Sigmoid colon (tissue), 7 donors: ENCODE data around the gene PLBD2. TPM values are rescaled to one million over a fixed set of nuclear protein-coding genes. Genes with fewer than 3 reads are reported as not detected.

ENCODE experiments used
- DNase-seq: peaks from one replicate; pipeline ENCODE4 v3.0.0-alpha.2; 2019
- H3K27ac ChIP-seq, 4 donors: fragments of 200-600 bp; sonication (generic); one replicate each; pipeline ENCODE4 v1.5.1; 2016 to 2019; ENCODE audit warnings: mild to moderate bottlenecking in 1 of 4
- H3K27me3 ChIP-seq, 3 donors: fragments of 200-600 bp; sonication (generic); one replicate each; pipeline ENCODE4 v1.5.1; 2019; ENCODE audit warnings: mild to moderate bottlenecking in 1 of 3
- H3K36me3 ChIP-seq, 4 donors: fragments of 200-600 bp; sonication (generic); one replicate each; pipeline ENCODE4 v1.5.1; 2016 to 2019
- H3K4me1 ChIP-seq, 4 donors: fragments of 200-600 bp; sonication (generic); one replicate each; pipeline ENCODE4 v1.5.1; 2017 to 2019
- H3K4me3 ChIP-seq, 4 donors: fragments of 200-600 bp; sonication (generic); one replicate each; pipeline ENCODE4 v1.5.1; 2017 to 2019; ENCODE audit warnings: mild to moderate bottlenecking in 2 of 4, moderate library complexity in 1 of 4
- H3K9me3 ChIP-seq, 4 donors: fragments of 200-600 bp in 3 of 4; sonication (generic) in 3 of 4; one replicate each; pipeline versions ENCODE4 v1.5.1 to v1.6.1; 2013 to 2019
- CTCF ChIP-seq, 4 experiments: fragments of 450-650 bp in 3 of 4; fragments of 200-600 bp in 1 of 4; IDR thresholded peaks; one replicate each; pipeline ENCODE4 v1.5.1; 2016 to 2019; ENCODE audit warnings: antibody characterized with exemption in 4 of 4, mild to moderate bottlenecking in 3 of 4, moderate library complexity in 2 of 4
- EP300 ChIP-seq, 4 donors: sonication (generic); formaldehyde crosslinking; IDR thresholded peaks; one replicate each; pipeline ENCODE4 v1.6.1; 2017; ENCODE audit warnings: antibody characterized with exemption in 4 of 4
- POLR2A ChIP-seq, 2 donors: fragments of 450-650 bp; IDR thresholded peaks; one replicate each; pipeline ENCODE4 v1.6.1; 2016; ENCODE audit warnings: antibody characterized with exemption in 2 of 2, mild to moderate bottlenecking in 2 of 2, moderate library complexity in 2 of 2
- POLR2AphosphoS5 ChIP-seq, 4 donors: sonication (generic); formaldehyde crosslinking; IDR thresholded peaks; one replicate each; pipeline ENCODE4 v1.6.1; 2017; ENCODE audit warnings: antibody characterized with exemption in 4 of 4
- WGBS, 2 donors: extraction: QIAGEN DNeasy Blood & Tissue Kit; methylation state at CpG; one replicate each; pipeline ENCODE4 v1.1.7; 2013; 5-methylcytosine and 5-hydroxymethylcytosine counted together
- intact Hi-C: fragments of 100-400 bp; cut with DNase I; formaldehyde crosslinking; loops from one replicate; pipeline ENCODE4 v1.15.1; 2023
- polyA plus RNA-seq, 3 donors: library from polyadenylated mRNA; stranded (reverse); fragments of 200-250 nt; gene quantifications; one replicate each; pipeline ENCODE4 v1.2.3, GENCODE V29; 2013
- total RNA-seq, 4 donors: library from RNA; depleted of rRNA; stranded (reverse); fragments of >200 nt; gene quantifications; one replicate each; pipeline ENCODE4 v1.1.0, GENCODE V29; 2016
- donor health status: healthy with polysubstance abuse.
- donor health status: Bipolar disorder and iron deficiency.
- donor health status: healthy.

Gene PLBD2
- total and polyA plus RNA-seq, 7 donors = 3.0 to 39.1 (median 14.4) TPM

- WGBS, 2 donors = 80 to 84% methylated on average over 7 of the region's 7 CpGs
- no peak for DNase-seq
- Histone ChIP-seq H3K4me1 (no peaks in the 10 kb centered on the region), H3K27me3 (no peaks in the 10 kb centered on the region), H3K4me3 (no peak overlapping the region), H3K27ac (no peak overlapping the region), H3K36me3 (peaks cover 0 to 42% (median 12%) of the 10 kb centered on the region in 4 donors), H3K9me3 (no peaks in the 10 kb centered on the region)
- TF ChIP-seq POLR2A (IDR thresholded peaks at IDR 0.05) (no peak), POLR2AphosphoS5 (IDR thresholded peaks at IDR 0.05) (no peak), EP300 (IDR thresholded peaks at IDR 0.05) (no peak), CTCF (IDR thresholded peaks at IDR 0.05) (no peak)
- intact Hi-C loops = no loop called here
Measured at GRCh38 chr12:113370923-113371682, 12.7 kb downstream of the PLBD2 start.

GRCh38 chr12:113371808-113372207 lies 13.4 kb downstream of the PLBD2 start:
- Histone ChIP-seq H3K4me3 (no peak overlapping the region), H3K9me3 (no peaks in the 10 kb centered on the region), H3K36me3 (peaks cover 0 to 49% (median 12%) of the 10 kb centered on the region in 4 donors), H3K27me3 (no peaks in the 10 kb centered on the region), H3K4me1 (no peaks in the 10 kb centered on the region), H3K27ac (no peak overlapping the region)
- intact Hi-C loops = no loop called here
- no peak for DNase-seq
- WGBS, 2 donors = 95 to 96% methylated on average over 6 of the region's 6 CpGs
- TF ChIP-seq POLR2AphosphoS5 (IDR thresholded peaks at IDR 0.05) (no peak), POLR2A (IDR thresholded peaks at IDR 0.05) (no peak), EP300 (IDR thresholded peaks at IDR 0.05) (no peak), CTCF (IDR thresholded peaks at IDR 0.05) (no peak)

GRCh38 chr12:113372371-113372770 lies 14.0 kb downstream of the PLBD2 start:
- Histone ChIP-seq H3K27ac (no peak overlapping the region), H3K4me3 (no peak overlapping the region), H3K9me3 (no peaks in the 10 kb centered on the region), H3K36me3 (peaks cover 0 to 55% (median 12%) of the 10 kb centered on the region in 4 donors), H3K27me3 (no peaks in the 10 kb centered on the region), H3K4me1 (no peaks in the 10 kb centered on the region)
- TF ChIP-seq CTCF (IDR thresholded peaks at IDR 0.05) (no peak), EP300 (IDR thresholded peaks at IDR 0.05) (no peak), POLR2AphosphoS5 (IDR thresholded peaks at IDR 0.05) (no peak), POLR2A (IDR thresholded peaks at IDR 0.05) (no peak)
- intact Hi-C loops = no loop called here
- 97% methylated on average over 9 of the region's 9 CpGs for WGBS, 2 donors
- DNase-seq = no peak

- no peaks in the 10 kb centered on the region for H3K4me1 ChIP-seq
- TF ChIP-seq POLR2A (IDR thresholded peaks at IDR 0.05) (no peak), CTCF (IDR thresholded peaks at IDR 0.05) (no peak), EP300 (IDR thresholded peaks at IDR 0.05) (no peak), POLR2AphosphoS5 (IDR thresholded peaks at IDR 0.05) (no peak)
- no peaks in the 10 kb centered on the region for H3K9me3 ChIP-seq
- no peak overlapping the region for H3K27ac ChIP-seq
- no peak overlapping the region for H3K4me3 ChIP-seq
- 96 to 97% methylated on average over 3 of the region's 3 CpGs for WGBS, 2 donors
- no peaks in the 10 kb centered on the region for H3K27me3 ChIP-seq
- intact Hi-C loops = no loop called here
- DNase-seq = no peak
- H3K36me3 ChIP-seq = peaks cover 0 to 60% (median 12%) of the 10 kb centered on the region in 4 donors
Measured at GRCh38 chr12:113373440-113373839, 15.1 kb downstream of the PLBD2 start.
